OCI-M2 (cell line): Measurements from ENCODE around the gene TBX1.

Source experiments
- DNase-seq: peaks from one replicate; lab custom pipeline; 2025; ENCODE audit not compliant: unreplicated experiment; lab: John Stamatoyannopoulos, UW

The TBX1 gene

DNA sequence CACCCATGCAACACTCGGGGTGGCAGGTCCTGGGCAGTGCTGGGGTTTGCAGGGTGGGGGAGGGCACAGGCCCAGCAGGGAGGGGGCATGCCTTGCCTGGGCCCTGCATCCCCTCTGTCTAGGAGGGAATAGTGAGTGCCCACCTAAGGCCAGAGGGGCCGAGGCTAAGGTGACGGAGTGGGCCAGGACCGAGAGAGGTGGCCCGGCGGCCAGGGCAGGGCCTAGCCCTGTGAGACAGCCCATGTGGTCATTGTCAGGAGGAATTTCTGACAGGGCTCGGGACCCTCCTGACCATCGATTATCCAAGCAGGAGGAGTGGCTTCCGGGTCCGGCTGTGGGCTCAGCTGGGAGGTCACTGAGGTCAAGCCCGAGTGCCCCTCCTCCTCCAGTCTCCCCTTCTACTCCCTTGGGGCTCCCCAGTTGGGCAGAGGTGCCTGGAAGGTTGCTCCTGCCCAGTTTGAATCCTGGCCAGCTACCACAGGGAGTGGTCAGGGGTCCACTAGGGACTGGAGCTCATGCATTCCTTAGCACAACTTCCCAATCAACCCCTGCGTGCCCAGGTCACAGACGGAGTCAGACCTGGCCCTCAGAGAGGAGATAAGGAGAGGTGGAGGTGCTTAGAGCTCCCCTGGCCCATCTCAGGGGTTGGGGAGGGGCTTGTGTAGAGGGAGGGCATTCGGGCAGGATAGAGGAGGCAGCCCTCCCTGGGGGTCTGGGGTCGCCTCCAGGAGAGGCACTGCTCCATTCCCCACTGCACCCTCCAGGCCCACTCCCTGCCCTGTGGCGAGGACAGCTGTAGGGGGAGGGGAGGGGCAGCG, 22.5 kb upstream of the TBX1 start:
- no peak for DNase-seq

DNA sequence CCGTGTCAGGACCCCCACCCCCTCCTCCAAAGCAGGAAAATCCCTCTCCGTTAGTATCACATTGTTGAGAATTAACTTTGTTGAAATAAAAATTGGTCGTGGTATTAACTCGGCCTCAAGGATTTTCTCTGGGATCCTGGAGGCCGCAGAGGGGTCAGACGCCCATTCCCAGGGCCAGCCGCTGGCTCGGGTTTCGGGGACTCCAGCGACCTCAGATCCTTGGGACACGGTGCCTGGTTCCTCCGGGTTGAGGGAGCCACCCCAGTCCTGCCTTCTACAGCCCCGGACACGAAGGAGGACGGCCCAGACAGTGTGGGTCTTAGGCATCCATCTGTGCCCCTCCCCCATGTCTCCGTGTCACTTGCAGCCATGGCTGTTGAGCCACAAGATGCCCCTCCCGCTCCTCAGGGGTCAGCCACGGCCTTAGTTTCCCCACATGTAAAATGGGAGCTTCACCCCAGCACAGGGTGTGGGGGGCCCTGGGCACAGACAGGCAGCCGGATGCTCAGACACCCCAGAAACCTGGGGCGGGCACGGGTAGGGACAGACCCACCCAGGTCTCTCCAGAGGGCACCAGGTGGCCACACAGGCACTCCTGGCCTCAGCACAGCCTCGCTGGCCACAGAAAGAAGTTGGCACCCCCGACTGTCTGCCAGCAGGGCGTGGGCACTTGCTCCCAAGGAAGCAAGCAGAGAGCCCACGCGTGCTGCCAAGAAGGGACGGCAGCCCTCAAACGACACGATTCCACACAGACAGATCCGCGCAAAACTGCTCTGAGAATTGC, 21.7 kb upstream of the TBX1 start:
- no peak for DNase-seq

DNA sequence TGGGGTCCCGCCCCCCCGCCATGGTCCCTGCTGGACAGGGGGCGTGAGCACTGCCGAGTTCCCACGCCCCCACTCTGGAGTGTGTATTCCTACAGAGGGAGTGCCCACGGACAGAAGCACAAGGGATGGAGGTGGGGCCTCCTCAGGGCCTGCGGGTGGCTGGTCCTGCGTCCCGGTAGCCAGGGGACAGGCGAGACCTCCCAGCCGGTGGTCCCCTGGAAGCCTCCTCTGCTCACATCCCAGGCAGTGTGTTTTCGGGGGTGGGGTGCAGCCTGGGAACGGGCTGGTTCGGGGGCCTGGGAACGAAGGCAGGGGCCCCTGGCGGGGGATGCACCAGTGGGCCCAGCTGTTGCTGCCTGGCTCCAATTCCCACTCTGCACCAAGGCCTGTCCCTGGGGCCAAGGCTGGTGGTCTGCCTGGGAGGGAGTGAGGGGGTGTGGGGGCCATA, 21.1 kb upstream of the TBX1 start:
- no peak for DNase-seq

DNA sequence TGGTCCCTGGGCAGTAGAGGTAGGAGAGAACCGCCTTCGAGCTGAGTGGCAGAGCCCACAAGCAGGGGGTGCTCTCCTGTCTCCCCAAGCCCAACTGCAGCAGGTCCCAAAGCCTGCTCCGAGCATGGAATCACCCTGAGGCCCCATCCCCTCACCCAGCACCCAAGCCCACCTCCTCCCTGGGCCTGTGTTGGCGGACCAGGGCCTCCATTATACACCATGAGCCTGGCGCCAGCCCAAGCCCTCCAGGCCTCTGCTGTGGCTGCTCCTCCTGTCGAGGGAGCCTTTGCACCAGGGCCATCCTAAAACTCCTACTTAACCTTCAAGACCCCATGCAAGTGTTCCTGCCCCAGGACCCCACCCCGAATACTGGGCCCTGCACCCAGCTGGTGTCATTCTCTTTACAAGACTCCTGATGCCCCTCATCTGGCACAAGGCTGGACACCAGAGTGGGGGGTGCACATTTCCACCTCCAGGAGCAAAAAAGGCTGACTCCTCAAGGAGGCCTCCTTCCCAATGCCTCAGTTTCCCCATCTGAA, 20.6 kb upstream of the TBX1 start:
- no peak for DNase-seq

DNA sequence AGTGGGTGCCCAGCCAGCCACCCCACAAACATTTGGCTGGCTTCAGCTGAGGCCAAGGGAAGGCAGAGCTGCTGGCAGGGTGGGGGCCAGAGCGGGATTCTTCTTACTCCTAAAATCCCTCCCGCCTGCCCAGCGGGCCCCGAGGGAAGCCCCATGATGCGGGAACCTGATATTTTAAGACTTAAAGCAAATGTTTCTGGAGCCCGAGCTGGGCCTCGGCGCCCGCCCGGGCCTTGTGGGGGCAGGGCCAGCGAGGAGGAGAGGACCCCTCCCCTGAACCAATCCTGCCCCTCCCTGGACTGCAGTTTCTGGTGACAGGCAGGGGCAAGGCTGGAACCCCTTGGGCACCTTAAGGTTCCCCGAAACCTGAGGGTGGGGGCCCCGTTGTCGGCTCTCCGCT, 20.0 kb upstream of the TBX1 start:
- no peak for DNase-seq

DNA sequence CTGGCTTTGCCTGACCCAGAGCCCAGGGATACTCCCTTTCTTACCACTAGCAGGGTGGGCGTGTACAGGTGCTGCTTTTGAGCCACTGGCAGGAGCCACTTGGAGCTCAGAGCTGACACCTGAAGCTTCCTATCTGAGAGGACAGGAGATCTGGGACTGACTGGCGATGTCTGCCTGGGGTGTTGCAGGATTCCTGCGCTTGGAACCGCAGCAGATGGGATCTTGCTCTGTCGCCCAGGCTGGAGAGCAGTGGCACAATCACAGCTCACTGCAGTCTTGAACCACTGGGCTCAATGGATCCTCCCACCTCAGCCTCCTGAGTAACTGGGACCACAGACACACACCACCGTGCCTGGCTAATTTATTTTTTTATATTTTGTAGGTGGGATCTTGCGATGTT, 19.5 kb upstream of the TBX1 start:
- DNase-seq, result no peak

DNA sequence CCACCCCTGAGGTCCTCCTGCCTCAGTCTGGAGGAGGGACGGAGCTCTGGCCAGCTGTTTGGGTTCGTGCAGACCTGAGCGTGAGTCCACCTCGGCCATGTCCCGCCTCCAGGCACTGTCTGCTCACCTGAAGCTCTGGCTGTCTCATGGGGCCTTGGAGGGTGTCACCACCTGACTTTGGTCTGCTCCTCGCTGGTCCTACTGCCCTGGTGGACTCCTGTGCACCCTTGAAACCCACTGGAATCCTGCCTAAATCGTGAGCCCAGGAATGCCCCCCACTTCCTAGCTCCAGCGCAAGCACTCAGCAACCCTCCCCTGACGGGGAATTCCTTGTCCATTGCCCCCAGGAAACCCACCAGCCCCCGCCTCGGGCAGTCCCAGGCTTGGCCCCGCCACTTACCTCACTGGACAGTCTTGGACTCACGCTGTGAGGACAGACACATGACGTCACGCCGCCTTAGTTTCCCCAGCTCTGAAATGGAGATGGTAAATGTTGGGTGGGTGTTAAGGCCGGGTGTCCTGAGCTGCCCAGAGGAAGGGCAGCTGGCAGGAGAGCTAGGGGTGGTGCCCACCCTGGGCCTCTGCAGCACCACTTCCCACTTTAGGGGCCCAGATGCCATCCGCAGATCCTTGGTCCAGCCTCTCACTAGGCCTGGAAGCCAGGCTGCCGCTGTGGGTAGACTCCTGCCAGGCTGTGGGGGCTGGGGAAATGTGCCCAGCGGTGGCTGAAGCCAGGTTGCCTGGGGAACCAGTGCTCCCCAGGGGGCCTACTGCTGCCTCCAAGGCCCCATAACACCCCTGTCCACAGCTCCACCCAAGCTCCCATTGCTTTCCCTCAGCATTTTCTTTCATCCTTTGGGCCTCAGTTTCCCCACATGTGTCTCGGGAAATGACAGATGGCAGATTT, 18.2 kb upstream of the TBX1 start:
- DNase-seq, result no peak

DNA sequence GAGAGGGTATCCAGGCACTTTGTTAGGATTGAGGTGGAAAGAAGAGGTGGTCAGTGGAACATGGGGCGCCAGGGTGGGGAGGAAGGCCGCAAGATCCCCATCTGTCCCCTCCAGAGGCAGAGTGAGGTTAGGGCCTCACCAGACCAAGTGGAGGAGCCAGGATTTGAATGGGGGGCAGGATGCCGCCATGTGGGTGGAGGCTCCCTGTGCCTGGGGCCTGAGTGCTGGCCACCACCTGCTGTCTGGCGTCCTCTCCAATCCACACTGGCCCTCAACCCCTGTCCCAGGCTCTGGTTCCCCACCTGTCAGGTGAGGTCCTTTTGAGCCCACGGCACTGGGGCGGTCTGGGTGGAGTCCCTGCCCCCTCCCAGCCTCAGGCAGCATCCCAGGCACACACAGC, 17.5 kb upstream of the TBX1 start:
- DNase-seq, result no peak

DNA sequence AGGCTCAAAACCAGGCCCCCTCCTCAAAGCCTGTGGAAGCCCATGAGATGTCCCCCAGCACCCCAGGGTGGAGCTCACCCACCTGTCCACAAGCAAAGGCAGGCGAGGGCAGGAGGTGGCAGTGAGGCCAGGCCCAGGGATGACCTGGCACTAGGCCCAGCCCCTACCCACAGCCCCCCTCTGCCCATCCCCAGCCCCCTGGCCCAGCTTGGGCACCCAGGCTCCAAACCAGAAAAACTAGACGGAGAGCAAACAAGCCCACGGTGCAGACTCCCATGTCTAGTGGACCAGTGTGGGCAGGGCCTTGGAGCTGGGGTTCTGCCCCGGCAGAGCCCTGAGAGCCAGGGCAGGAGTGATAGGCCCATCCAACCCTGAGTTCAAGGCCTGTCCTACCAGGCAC, 16.9 kb upstream of the TBX1 start:
- no peak for DNase-seq

DNA sequence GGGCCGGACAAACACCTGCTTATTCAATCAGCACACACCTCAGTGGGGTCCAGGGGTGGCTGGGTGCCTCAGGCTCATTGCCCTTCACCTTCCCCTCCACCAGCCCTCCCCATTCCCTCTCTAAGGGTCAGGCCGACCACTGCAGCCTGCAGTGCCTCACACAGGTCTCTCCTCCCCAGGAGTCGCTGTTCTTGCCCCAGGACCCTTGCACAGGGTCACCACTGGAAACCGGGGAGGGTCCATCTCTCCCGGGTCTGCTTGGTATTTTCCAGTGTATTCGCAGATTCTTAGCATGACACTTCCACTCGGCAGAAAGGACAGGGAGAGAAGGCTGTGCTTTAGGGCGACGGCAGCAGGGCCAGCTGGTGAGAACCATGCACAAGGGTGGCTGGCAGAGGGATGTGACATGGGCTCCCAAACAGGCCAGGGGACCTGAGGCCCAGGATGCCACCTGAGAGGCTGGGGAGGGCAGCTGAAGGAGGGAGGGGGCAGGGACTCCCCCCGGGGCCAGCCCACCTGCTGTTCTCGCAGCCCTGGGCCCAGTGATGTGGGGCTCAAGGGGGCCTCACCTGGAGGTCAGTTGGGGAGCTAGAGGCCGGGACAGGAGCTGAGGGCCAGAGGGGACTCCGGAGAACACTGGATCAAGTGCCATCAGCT, 16.1 kb upstream of the TBX1 start:
- no peak for DNase-seq

DNA sequence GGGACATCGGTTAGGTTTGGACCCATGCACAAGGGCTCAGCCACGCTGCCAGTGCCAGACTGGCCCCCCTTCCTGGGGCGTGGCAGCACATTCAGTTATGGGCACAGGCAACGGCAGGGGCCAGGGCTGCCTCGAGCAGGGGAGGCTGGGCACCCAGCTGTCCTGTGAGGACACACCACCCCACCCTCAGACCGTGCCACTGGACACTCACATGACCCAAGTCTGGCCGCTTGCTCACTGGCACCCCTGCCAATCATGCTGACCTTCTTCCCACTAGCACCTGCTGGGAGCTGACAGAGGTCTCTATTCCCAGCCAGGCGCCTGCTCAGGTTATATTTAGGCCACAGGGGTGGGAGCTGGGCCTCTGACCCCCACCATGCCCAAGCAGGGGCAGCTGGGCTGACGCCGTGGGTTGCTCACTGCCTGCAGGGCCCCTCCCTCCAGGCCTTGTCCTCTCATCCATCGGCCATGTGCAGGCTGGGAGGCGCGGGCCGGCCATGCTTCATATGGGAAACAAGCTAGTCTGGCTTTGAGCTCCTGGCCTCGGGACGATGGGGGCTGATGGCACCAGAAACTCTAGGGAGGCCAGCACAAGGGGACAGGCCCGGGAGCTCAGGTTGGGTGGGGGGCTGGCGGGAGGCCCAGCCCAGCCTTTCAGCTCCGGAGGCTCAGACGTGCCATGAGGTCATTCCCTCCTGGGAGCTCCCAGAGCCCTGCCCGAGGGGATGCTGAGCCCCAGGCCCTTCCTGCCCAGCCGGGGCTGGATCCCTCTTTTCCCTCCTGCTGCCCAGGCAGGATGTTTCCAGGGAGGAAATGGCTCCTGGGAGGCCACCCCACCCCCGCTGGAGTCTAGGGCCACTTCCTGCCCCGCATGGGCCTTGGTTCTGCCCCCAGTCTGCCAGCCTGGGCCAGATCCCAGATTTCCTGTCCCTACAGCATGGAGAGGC, 15.2 kb upstream of the TBX1 start:
- DNase-seq, result no peak

DNA sequence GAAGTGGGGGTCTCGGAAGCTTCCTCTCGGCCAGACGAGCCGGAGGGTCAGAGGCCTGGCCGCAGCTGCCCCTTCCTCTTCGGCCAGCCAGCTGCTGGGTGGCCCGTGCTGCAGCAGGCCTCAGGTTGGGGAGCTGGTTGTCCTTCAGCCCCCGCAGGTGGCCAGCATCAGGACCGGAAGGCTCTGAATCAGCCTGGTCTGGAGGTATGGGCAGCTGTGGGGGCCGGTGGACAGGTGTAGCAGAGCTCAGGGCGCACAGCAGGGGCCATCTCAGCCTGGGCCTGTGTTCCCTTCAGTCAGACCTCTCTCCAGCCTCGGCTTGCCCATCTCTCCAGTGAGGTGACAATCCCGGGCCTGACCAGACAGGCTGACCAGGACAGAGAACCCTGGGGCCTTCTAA, 13.9 kb upstream of the TBX1 start:
- DNase-seq, result no peak

DNA sequence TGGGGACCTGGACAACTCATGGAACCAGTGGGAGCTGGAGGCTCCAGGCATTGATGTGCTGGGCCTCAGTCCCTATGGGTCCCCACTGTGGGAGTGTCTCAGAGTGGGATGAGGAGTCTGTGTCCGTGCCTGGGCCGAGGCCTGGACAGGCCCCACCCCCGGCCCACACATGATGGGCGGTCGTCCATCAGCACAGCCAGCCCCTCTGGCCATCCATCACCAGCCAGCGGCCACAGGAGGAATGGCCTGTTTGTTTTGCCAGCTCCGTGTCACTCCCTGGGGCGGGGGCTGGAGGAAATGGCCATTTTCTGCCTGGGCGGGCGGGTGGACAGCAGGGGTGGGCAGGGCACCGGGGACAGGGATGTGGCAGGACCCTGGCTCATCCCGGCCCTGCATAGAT, 13.0 kb upstream of the TBX1 start:
- DNase-seq, result no peak

DNA sequence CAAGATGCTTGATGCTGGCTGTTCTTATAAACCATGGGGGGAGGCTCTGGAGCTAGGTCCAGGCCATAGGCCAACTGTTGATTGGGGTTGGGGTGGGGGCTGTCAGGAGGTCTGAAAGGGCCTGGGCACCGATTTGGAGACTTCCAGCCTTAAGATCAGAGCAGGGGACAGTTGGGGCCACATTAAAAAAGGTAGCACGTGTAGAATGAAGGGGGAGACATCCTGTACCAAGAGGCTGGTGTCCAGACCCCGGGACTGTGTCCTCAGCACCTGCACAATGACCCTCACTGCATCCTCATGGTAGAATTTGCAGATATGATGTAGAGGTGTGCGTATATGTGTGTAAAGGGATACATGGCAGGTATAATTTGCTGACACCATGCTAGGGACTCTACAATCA, 12.4 kb upstream of the TBX1 start:
- no peak for DNase-seq

DNA sequence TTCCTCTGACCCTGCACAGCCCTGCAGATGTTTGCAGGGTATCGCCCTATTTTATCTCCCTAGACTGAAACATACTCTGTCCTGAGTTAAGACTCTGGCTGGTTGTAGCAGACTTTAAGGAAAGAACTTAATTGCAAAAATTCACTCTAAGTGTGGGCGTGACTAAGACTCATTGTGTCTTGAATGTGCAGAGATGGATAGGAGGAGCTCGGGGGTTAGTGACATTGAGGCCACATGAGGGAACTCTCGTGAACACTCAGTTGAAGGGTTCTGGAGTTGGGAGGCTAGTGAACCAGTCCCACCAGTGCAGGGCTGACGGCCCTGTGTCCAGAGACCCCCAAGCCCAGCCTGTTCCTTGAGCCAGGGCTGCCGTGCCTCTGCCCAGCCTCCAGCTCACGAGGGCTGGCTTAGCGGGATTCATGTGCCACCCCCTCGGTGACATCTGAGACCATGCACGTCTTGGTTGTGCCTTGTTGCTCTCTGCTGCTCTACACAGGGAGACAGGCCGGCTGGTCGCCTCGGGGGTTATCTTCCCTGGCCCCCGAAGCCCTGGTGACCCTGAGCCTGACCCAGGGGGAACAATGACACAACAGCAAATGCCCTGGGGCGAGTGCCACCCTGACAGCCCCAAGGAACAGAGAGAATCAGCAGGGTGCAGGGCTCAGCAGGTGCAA, 11.4 kb upstream of the TBX1 start:
- no peak for DNase-seq

DNA sequence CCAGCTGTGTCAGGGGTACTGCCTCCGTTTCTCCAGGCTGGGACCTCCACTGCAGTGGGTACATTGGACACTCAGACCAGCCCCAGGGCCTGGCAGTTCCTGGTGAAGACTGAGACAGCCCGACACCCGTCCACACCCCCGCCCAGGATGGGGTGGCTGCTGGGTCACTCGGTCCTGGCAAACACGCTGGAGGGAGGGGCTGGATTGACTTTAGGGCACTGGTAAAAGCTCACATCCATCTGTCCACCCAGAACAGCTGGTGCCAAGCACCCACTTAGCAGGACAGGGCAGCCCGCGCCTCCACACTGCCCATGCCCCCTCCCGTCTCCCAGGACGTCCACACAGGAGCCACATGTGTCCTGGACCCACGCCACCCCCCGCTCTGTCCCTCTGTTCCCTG, 10.7 kb upstream of the TBX1 start:
- DNase-seq, result no peak

DNA sequence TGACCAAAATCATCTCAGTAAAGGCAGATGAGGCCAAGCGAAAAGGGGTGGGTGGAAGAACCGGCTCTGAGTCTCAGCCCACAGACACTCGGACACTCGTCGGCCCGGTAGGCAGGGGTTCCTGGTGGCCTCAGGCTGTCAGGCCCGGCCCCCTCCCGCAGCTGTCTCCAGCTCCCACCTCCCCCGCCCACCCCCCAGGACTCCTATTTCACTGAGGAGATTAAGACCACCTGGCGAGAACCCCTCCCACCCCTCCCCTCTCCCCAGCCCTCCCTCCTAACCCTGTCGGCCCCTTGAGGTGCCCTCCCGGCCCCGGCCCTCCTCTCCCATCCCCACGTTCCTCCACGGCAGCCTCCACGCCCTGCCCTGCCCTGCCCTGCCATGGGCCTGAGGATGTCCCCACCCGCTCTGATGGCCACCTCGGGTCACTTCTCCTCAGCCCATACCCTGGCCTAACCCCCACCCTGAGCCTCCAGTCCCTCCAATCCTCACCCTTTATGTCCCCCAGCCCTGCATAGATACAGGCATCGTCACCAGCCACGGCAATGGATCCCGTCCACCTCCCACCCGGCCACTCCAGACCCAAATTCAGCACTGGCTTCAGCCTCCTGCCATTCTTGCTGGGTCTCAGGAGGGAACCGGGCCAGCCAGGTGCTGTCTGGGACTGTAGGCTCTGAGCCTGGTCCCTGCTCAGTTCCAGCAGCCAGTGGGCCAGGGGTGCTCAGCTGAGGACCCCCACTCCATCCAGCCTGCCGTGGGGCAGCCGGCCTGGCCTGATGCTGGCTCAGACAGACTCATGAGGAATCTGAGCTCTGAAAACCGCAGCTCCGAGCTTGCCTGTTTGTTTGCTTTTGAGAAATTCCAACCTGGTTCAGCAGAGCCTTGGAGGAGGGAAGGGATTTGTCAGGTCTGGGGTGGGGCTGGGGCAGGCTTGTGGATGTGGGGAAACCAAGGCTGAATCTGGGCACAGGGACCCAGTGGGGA, 9.8 kb upstream of the TBX1 start:
- DNase-seq, result no peak
